PFSK-1 (cell line): ENCODE measurements around the gene SERPINI1.

Experiments used
- FOXP2 ChIP-seq: optimal IDR thresholded peaks from 2 replicates; pipeline ENCODE3; 2011; ENCODE audit warnings: borderline replicate concordance, control low read depth, inconsistent platforms; ENCODE audit not compliant: insufficient read depth; ENCODE audit errors: extremely low read length, extremely low read depth
- POLR2AphosphoS5 ChIP-seq: IDR thresholded peaks from 2 replicates; pipeline ENCODE4 v1.6.1; 2012; ENCODE audit warnings: low read depth, mild to moderate bottlenecking, control low read depth, low read length, moderate library complexity
- REST ChIP-seq, 2 experiments: IDR thresholded peaks; 2 replicates each; pipeline versions ENCODE4 v1.6.1 to v1.8.0; 2011 to 2012; ENCODE audit warnings: low read depth in 2 of 2, low read length in 2 of 2, control low read depth in 1 of 2, inconsistent platforms in 1 of 2, mild to moderate bottlenecking in 1 of 2, moderate library complexity in 1 of 2; ENCODE audit not compliant: insufficient read depth in 1 of 2
- SIN3A ChIP-seq: IDR thresholded peaks from 2 replicates; pipeline ENCODE4 v1.6.1; 2012; ENCODE audit warnings: mild to moderate bottlenecking, low read length, moderate library complexity, borderline replicate concordance; ENCODE audit not compliant: insufficient read depth
- TAF1 ChIP-seq: IDR thresholded peaks from 2 replicates; pipeline ENCODE4 v1.6.1; 2012; ENCODE audit warnings: low read length, control low read depth, borderline replicate concordance; ENCODE audit not compliant: insufficient read depth

SERPINI1 gene

GRCh38 chr3:167712445-167712844 lies 23.1 kb upstream of the SERPINI1 start:
- TF ChIP-seq SIN3A (no peak), POLR2AphosphoS5 (no peak), TAF1 (no peak)

GRCh38 chr3:167714871-167715270 lies 20.6 kb upstream of the SERPINI1 start:
- TF ChIP-seq SIN3A: no peak
- no peak for TF ChIP-seq POLR2AphosphoS5
- no peak for TF ChIP-seq FOXP2
- no peak for TF ChIP-seq TAF1
- no peak for TF ChIP-seq REST (IDR thresholded peaks at IDR 0.05; ENCODE audit: insufficient read depth in 1 of 2, low read depth in 2 of 2, low read length in 2 of 2)

- TF ChIP-seq TAF1 (no peak), POLR2AphosphoS5 (no peak), SIN3A (no peak), REST (IDR thresholded peaks at IDR 0.05; ENCODE audit: insufficient read depth in 1 of 2, low read depth in 2 of 2, low read length in 2 of 2) (no peak), FOXP2 (no peak)
Measured at GRCh38 chr3:167716920-167717319, 18.6 kb upstream of the SERPINI1 start.

GRCh38 chr3:167718582-167718981 lies 16.9 kb upstream of the SERPINI1 start:
- TF ChIP-seq POLR2AphosphoS5 (no peak), TAF1 (no peak), SIN3A (no peak), REST (IDR thresholded peaks at IDR 0.05; ENCODE audit: insufficient read depth in 1 of 2, low read depth in 2 of 2, low read length in 2 of 2) (no peak), FOXP2 (no peak)

GRCh38 chr3:167723025-167723512 lies 12.5 kb upstream of the SERPINI1 start:
- TF ChIP-seq POLR2AphosphoS5 (no peak), TAF1 (no peak), FOXP2 (no peak), REST (IDR thresholded peaks at IDR 0.05; ENCODE audit: insufficient read depth in 1 of 2, low read depth in 2 of 2, low read length in 2 of 2) (no peak), SIN3A (no peak)
